CD14-positive monocyte (primary cell): ENCODE measurements around the gene ZP1. TPM values are rescaled to one million over a fixed set of nuclear protein-coding genes. Genes with fewer than 3 reads are reported as not detected.

ENCODE experiments used
- DNase-seq, 3 donors: peaks; one replicate each; pipeline ENCODE4 v3.0.0-alpha.2; 2011 to 2022
- H2AFZ ChIP-seq: 2 replicates; pipeline ENCODE4 v1.6.0; 2012; ENCODE audit warnings: mild to moderate bottlenecking, low read depth, low read length, inconsistent platforms; ENCODE audit not compliant: insufficient read depth, poor library complexity, severe bottlenecking
- H3K27ac ChIP-seq, 2 donors: 1 replicate in 1 of 2; 2 replicates in 1 of 2; pipeline ENCODE4 v1.5.1; 2012 to 2013; ENCODE audit warnings: low read length in 2 of 2, control low read depth in 1 of 2, inconsistent platforms in 1 of 2, low read depth in 1 of 2, mild to moderate bottlenecking in 1 of 2
- H3K27me3 ChIP-seq, 2 donors: one replicate each; pipeline versions ENCODE4 v1.6.0 to v1.6.1; 2011 to 2013; ENCODE audit warnings: low read length in 2 of 2; ENCODE audit not compliant: control insufficient read depth in 2 of 2, insufficient read depth in 2 of 2
- H3K36me3 ChIP-seq, 2 donors: replicated peaks in 1 of 2; 1 replicate in 1 of 2; 2 replicates in 1 of 2; pipeline versions ENCODE4 v1.5.1 to v1.6.1; 2012 to 2013; ENCODE audit warnings: low read length in 2 of 2, control low read depth in 1 of 2, inconsistent platforms in 1 of 2, mild to moderate bottlenecking in 1 of 2; ENCODE audit not compliant: insufficient read depth in 2 of 2, control insufficient read depth in 1 of 2
- H3K4me1 ChIP-seq, 2 donors: 1 replicate in 1 of 2; 2 replicates in 1 of 2; pipeline versions ENCODE4 v1.5.1 to v1.6.1; 2012 to 2013; ENCODE audit warnings: low read length in 2 of 2, control low read depth in 1 of 2, inconsistent platforms in 1 of 2, mild to moderate bottlenecking in 1 of 2, moderate library complexity in 1 of 2; ENCODE audit not compliant: insufficient read depth in 2 of 2, control insufficient read depth in 1 of 2
- H3K4me2 ChIP-seq: replicated peaks from 2 replicates; pipeline ENCODE3; 2012; ENCODE audit warnings: low read length, moderate library complexity, mild to moderate bottlenecking; ENCODE audit not compliant: poor library complexity, severe bottlenecking; ENCODE audit errors: extremely low read depth
- H3K4me3 ChIP-seq, 3 experiments: fragments of 200-600 bp in 1 of 3; sonication (generic) in 1 of 3; replicated peaks in 1 of 3; 1 replicate in 2 of 3; 2 replicates in 1 of 3; pipeline ENCODE4 v1.5.1; 2011 to 2013; ENCODE audit warnings: low read length in 3 of 3, mild to moderate bottlenecking in 3 of 3, control low read depth in 2 of 3, low read depth in 2 of 3, inconsistent platforms in 1 of 3, moderate library complexity in 1 of 3
- H3K79me2 ChIP-seq: 2 replicates; pipeline ENCODE4 v1.6.0; 2012; ENCODE audit warnings: mild to moderate bottlenecking, control low read depth, inconsistent platforms, low read length, moderate library complexity; ENCODE audit not compliant: insufficient read depth
- H3K9ac ChIP-seq: 2 replicates; pipeline ENCODE4 v1.6.0; 2017; ENCODE audit warnings: low read length, mild to moderate bottlenecking; ENCODE audit not compliant: insufficient read depth, poor library complexity, severe bottlenecking
- H3K9me3 ChIP-seq, 2 donors: replicated peaks in 1 of 2; 1 replicate in 1 of 2; 2 replicates in 1 of 2; pipeline versions ENCODE4 v1.5.1 to v1.6.1; 2012 to 2013; ENCODE audit warnings: low read length in 2 of 2, control low read depth in 1 of 2; ENCODE audit not compliant: control insufficient read depth in 1 of 2, insufficient read depth in 1 of 2
- H4K20me1 ChIP-seq: 2 replicates; pipeline ENCODE4 v1.6.0; 2012; ENCODE audit warnings: mild to moderate bottlenecking, low read length, control low read depth, moderate library complexity; ENCODE audit not compliant: insufficient read depth
- H3K27ac Mint-ChIP-seq, 7 donors: one replicate each; pipeline ENCODE4 v1.8.0; 2020; ENCODE audit warnings: mild to moderate bottlenecking in 7 of 7, mixed read lengths in 7 of 7, moderate library complexity in 6 of 7, inconsistent platforms in 2 of 7
- H3K27me3 Mint-ChIP-seq, 3 donors: one replicate each; pipeline ENCODE4 v1.8.0; 2021 to 2022; ENCODE audit warnings: low read depth in 3 of 3, mild to moderate bottlenecking in 3 of 3, mixed read lengths in 3 of 3, moderate library complexity in 3 of 3, inconsistent platforms in 1 of 3
- H3K36me3 Mint-ChIP-seq, 2 donors: one replicate each; pipeline ENCODE4 v1.8.0; 2020; ENCODE audit warnings: mixed read lengths in 2 of 2, inconsistent platforms in 1 of 2, mild to moderate bottlenecking in 1 of 2
- H3K4me1 Mint-ChIP-seq: one replicate; pipeline ENCODE4 v1.8.0; 2020; ENCODE audit warnings: mild to moderate bottlenecking, mixed read lengths
- H3K4me3 Mint-ChIP-seq, 2 donors: one replicate each; pipeline ENCODE4 v1.8.0; 2020; ENCODE audit warnings: mild to moderate bottlenecking in 2 of 2, mixed read lengths in 2 of 2, moderate library complexity in 1 of 2
- H3K9me3 Mint-ChIP-seq, 7 donors: one replicate each; pipeline ENCODE4 v1.8.0; 2020 to 2022; ENCODE audit warnings: mixed read lengths in 7 of 7, mild to moderate bottlenecking in 6 of 7, moderate library complexity in 6 of 7, inconsistent platforms in 2 of 7
- WGBS: methylation state at CpG from one replicate; pipeline ENCODE4 v1.1.5; 2013; ENCODE audit warnings: missing lambda C conversion rate; ENCODE audit not compliant: insufficient coverage; 5-methylcytosine and 5-hydroxymethylcytosine counted together
- intact Hi-C, 2 donors: fragments of 100-400 bp; cut with micrococcal nuclease; formaldehyde crosslinking; loops; one replicate each; pipeline versions ENCODE4 v1.15.0 to v1.15.1; 2023
- polyA plus RNA-seq, 3 donors: library from polyadenylated mRNA; depleted of rRNA in 1 of 3; unstranded in 2 of 3; stranded (reverse) in 1 of 3; fragments of 300-500 nt in 2 of 3; fragments of >200 nt in 1 of 3; fragmentation: Illumina TruSeq in 2 of 3; gene quantifications; 1 replicate in 2 of 3; 2 replicates in 1 of 3; pipeline ENCODE4 v1.2.3, GENCODE V29; 2012 to 2021
- TF ChIP-seq, protein P1 (sequence below): fragments of 200-600 bp; IDR thresholded peaks from one replicate; pipeline ENCODE4 v1.8.0; 2022; ENCODE audit warnings: antibody characterized with exemption, mild to moderate bottlenecking

The ZP1 gene
- polyA plus RNA-seq, 3 donors = 0.09 to 0.40 TPM; not detected in 1

DNA sequence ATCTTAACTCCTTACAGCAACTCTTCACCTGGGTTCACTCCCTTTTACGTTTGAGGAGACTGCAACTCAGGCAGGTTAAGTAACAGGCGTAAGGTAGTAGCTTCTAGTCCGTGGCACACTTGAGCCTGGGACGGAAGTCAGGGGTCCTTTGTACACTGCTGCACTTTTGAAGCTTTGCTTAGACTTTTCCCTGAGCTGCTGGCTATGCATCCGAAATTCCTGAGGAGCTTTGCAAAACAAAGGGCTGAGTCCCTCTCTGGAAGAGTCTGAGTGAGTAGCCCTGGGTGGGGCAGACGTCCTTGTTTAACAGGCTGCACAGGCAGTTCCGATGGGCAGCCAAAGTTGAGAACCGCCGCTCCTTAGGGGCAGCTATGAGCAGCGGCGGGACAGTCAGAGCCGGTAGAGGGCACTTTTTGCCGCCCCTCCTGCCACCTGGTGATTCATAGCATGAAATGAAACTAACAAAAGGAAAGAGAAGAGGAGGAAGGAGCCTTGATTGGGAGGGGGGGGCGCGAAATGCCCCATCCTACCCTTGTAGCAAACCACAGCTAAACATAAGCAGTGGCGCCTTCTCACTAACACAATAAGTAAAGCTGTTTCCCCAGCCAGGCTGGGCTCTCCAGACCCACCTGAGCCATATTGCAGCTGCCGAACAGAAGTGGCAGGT is 48.0 kb downstream of the ZP1 start:
- Histone ChIP-seq H3K9ac (peak overlapping the region; percentile 73), H3K27me3 (no peaks in the 10 kb centered on the region), H3K4me1 (peaks cover 79% of the 10 kb centered on the region in 2 donors), H3K4me2 (peak overlapping the region; percentile 82), H3K79me2 (peaks cover 55% of the 10 kb centered on the region), H2AFZ (peak overlapping the region; percentile 86), H3K27ac (peak overlapping the region; percentile 44 to 45), H4K20me1 (peaks cover 25% of the 10 kb centered on the region), H3K36me3 (peaks cover 3 to 6% of the 10 kb centered on the region in 2 donors), H3K9me3 (no peaks in the 10 kb centered on the region), H3K4me3 (peak overlapping the region; percentile 78 to 93 (median 83))
- Mint-ChIP-seq H3K27ac (peak overlapping the region; percentile 68 to 83 (median 76)), H3K4me1 (peaks cover 78% of the 10 kb centered on the region), H3K9me3 (no peaks in the 10 kb centered on the region), H3K4me3 (peak overlapping the region; percentile 99 to 100), H3K36me3 (peaks cover 9 to 16% of the 10 kb centered on the region in 2 donors), H3K27me3 (peaks cover 0 to 3% (median 0%) of the 10 kb centered on the region in 3 donors)
- intact Hi-C loops = loop anchor here in 1 of 2 donors (5.0 kb wide), 1 partner anchor 37 kb away; the partner anchor contains the start of gene SLC15A3
- TF ChIP-seq, protein P1, sequence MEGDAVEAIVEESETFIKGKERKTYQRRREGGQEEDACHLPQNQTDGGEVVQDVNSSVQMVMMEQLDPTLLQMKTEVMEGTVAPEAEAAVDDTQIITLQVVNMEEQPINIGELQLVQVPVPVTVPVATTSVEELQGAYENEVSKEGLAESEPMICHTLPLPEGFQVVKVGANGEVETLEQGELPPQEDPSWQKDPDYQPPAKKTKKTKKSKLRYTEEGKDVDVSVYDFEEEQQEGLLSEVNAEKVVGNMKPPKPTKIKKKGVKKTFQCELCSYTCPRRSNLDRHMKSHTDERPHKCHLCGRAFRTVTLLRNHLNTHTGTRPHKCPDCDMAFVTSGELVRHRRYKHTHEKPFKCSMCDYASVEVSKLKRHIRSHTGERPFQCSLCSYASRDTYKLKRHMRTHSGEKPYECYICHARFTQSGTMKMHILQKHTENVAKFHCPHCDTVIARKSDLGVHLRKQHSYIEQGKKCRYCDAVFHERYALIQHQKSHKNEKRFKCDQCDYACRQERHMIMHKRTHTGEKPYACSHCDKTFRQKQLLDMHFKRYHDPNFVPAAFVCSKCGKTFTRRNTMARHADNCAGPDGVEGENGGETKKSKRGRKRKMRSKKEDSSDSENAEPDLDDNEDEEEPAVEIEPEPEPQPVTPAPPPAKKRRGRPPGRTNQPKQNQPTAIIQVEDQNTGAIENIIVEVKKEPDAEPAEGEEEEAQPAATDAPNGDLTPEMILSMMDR = peak; percentile 34
- WGBS = 4% methylated on average over 14 of the region's 17 CpGs
- peak; percentile 62 to 85 (median 81) for DNase-seq

- Histone ChIP-seq H3K79me2 (peaks cover 55% of the 10 kb centered on the region), H3K9ac (no peak overlapping the region), H3K4me2 (no peak overlapping the region), H4K20me1 (peaks cover 25% of the 10 kb centered on the region), H3K4me1 (peaks cover 65 to 66% of the 10 kb centered on the region in 2 donors), H3K27ac (no peak overlapping the region), H3K9me3 (no peaks in the 10 kb centered on the region), H3K4me3 (no peak overlapping the region), H3K36me3 (peaks cover 17 to 20% of the 10 kb centered on the region in 2 donors), H2AFZ (no peak overlapping the region), H3K27me3 (no peaks in the 10 kb centered on the region)
- Mint-ChIP-seq H3K36me3 (peaks cover 23 to 29% of the 10 kb centered on the region in 2 donors), H3K4me1 (peaks cover 64% of the 10 kb centered on the region), H3K9me3 (no peaks in the 10 kb centered on the region), H3K4me3 (no peak overlapping the region), H3K27ac (no peak overlapping the region), H3K27me3 (peaks cover under 1 to 5% (median 2%) of the 10 kb centered on the region in 3 donors)
- TF ChIP-seq, protein P1 = no peak
- intact Hi-C loops = loop anchor here in 1 of 2 donors (5.0 kb wide), 1 partner anchor 36 kb away; the partner anchor contains the start of gene SLC15A3
- DNase-seq = no peak
- WGBS = 100% methylated on average over 3 of the region's 3 CpGs
Observed at GRCh38 chr11:60916669-60917206, 49.4 kb downstream of the ZP1 start.
